HG03039 (cell line): Measurements from ENCODE around the gene DNMBP.
"Not testable (repeated sequence)": the region's sequence is repeated elsewhere in the genome, so short reads cannot be mapped to it uniquely, and the experiment has no call there.

Experiments used
- ATAC-seq: cut with Tn5 transposase; IDR thresholded peaks from one replicate; pipeline ENCODE4 v1.9.1; 2021; ENCODE audit warnings: mild to moderate bottlenecking, moderate library complexity; ENCODE audit not compliant: unreplicated experiment

DNMBP gene

DNA sequence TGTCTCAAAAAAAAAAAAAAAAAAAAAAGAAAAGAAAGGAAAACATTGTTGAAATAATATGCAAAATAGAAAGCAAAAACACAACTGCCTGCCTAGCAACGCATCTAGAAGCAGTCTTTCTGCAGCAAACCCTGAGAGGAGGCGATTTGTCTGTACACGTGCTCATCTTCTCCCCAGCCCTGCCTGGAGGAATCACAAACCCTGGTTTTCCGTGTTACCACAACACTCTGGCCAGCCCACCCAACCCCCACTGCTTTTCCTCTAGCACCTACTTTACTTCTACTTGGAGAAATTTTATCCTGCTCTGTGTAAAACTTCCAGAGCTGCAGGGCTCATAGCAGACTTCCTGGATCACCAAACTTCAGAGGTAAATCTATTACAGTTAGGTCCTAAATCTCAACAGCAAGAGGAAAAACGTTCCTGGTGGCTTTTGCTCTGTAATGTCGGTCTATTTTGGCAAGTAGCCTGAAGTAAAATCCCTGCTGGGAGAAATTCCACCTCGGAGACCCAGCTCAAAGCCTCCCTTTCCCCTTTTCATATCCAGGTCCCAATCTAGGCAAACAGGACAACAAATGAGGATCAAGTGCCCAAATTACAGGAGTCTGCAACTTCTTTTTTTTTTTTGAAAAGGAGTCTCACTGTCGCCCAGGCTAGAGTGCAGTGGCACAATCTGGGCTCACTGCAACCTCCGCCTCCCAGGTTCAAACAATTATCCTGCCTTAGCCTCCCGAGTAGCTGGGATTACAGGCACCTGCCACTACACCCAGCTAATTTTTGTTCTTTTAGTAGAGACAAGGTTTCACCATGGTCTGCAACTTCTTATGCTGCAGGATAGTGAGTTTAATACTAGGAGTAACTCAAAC lies 91.6 kb downstream of the DNMBP start:
- ATAC-seq: no peak

DNA sequence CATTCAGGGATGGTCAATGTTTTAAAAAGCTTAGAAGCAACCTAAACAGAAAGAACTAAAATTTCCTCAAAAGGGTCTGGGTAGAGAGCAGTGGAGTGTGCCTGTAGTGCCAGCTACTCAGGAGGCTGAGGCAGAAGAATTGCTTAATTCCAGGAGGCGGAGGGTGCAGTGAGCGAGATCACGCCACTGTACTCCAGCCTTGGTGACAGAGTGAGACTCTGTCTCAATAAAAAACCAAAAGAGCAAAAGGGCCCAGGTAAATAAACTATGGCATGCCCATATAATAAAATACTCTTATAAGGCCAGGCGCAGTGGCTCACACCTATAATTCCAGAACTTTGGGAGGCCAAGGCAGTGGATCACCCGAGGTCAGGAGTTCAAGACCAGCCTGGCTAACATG lies 93.0 kb downstream of the DNMBP start:
- ATAC-seq: no peak

DNA sequence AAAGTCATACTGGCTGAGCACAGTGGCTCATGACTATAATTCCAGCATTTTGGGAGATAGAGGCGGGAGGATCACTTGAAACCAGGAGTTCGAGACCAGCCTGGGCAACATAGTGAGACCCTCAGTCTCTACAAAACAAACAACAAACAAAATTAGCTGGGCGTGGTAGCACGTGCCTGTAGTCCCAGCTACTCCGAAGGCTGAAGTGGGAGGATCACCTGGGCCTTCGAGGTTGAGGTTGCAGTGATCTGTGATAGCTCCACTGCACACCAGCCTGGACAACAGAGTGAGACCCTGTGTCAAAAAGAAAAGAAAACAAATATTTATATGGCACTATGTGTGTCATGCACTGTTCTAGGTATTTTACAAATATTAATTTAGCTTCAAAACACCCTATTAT lies 94.3 kb downstream of the DNMBP start:
- no peak for ATAC-seq

DNA sequence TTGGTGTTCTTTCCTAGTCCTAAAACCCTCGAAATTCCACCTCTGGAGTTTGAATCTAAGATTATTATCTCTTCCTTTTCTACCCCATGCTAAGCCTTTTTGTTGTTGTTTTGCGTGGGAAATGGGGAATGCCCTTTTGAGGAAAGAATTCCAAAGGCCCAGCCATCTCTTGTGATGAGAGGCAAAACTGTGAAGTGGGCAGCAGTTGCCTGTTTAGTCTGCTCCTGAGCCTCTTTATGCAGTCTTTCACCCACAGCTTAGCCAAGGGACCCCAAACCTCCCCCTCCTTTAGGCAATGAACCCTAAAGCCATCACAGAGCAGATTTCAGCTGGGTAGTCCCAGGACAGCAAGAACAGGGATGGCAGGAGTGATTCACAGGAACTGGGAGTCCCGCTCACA lies 95.5 kb downstream of the DNMBP start:
- no peak for ATAC-seq

DNA sequence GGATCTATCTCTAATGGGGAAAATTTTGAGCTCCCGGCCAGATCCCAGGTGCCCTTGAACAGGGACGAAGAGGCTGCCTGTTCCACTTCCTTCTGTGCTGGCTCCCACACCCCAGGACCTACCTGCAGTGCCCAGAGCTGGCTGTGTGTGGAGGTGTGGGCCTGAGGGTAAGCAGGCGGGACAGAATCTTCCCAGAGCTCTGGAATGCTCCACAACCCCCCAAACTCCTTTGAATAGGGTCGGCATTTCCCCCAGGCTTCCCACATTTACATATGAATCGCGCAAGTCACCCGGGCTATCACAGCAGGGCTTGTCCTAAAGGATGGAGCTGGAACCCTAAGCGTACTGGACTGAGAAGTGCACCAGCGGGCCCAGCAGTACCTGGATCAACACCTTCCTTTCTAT lies 95.9 kb downstream of the DNMBP start:
- ATAC-seq: no peak

DNA sequence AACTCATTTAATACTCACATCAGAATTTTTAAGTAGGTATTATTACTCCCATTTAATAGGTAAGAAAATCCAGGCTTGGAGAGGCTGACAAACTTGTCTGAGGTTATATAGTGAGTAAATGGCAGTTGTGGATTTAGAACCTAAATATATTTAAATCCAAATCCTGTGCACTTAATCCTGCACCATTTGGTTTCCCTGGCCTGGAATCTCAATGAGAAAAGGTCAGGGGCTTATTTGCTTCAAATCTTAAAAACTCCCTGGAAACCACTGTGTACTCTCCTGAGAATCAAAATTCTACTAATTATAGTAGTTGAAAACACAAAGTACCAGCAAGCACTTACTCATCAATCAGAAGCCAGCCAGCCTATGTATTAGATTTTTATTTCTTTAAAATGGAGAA lies 97.7 kb downstream of the DNMBP start:
- no peak for ATAC-seq

DNA sequence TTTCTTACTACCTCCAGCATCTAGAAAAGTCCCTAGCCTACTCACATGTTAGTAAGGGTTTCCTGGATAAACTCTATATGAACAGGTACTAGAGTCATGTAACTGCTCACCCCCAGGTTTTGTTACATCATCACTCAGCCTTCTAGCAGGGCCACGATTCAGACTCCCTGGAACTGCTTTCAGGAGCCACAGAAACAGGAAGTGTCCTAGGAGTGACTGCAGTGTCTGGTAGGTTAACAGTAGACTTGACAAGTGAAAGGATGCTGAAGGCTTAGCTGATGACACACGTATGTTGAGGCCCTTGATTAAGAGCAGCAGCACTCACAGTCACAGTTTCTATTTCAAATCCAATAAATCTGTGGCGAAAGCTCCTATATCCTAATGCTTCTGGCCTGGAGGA lies 101.2 kb downstream of the DNMBP start:
- no peak for ATAC-seq

DNA sequence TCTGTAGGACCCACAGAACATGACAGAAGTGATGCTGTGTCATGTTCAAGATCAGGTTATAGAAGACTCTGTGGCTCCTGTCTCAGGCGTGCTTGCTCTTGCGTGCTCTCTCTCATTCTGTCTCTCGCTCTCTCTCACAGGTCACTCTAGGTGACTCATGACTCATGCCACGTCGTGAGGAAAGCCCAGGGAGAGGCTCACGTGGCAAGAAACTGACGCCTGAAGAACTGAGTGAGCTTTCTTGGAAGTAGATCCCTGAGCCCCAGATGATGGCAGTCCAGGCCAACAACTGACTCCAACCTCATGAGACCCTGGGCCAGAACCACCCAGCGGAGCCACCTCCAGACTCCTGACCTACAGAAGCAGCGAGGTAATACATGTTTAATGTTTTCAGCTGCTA lies 103.3 kb downstream of the DNMBP start:
- ATAC-seq: no peak

DNA sequence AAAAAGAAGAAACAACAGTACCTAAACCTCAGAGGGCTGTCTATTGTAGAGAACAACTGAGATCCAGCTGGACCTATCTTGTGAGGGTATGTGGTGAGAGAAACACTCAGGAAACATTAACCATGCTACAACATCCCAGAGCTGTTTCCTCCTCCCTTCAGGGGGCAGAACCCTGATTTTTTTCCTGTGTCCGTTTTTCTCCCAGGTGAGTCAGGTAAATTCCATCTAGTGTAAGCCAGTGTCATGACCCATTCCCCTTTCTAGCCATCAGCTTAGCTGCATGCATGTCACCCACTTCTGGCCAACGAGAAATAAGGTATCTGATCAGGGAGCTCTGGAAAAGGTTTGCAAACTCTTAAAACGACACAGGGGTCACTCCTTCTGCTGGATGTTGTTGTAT lies 103.8 kb downstream of the DNMBP start:
- ATAC-seq: no peak

DNA sequence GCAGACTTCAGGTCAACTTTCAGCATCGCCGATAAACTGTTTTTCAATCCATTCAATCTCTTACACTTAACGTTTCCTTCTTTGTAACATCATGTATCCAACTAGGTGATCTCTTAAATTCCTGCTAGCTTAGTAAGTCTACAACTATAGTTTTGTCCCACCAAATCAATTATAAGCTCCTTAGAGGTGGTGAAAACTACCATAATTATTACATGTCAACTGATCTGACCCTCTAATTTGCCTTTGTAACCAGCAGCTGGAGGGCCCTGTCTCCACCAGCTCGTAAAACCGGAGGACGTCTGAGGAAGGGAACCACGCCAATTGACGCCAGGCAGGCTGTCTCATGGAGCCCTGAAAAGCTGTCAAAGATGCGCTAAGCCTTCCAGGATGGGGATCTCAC lies 113.9 kb downstream of the DNMBP start:
- ATAC-seq: no peak

DNA sequence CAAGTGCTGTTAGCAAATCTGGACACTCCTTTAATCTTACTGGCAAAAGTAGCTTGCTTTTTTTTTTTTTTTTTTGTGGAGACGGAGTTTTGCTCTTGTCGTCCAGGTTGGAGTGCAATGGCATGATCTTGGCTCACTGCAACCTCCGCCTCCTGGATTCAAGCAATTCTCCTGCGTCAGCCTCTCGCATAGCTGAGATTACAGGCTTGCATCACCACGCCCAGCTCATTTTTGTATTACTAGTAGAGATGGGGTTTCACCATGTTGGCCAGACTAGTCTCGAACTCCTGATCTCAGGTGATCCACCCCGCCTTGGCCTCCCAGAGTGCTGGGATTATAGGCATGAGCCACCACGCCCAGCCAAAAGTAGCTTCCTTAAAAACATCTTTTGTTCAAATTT lies 114.7 kb downstream of the DNMBP start:
- ATAC-seq: not testable (repeated sequence)

DNA sequence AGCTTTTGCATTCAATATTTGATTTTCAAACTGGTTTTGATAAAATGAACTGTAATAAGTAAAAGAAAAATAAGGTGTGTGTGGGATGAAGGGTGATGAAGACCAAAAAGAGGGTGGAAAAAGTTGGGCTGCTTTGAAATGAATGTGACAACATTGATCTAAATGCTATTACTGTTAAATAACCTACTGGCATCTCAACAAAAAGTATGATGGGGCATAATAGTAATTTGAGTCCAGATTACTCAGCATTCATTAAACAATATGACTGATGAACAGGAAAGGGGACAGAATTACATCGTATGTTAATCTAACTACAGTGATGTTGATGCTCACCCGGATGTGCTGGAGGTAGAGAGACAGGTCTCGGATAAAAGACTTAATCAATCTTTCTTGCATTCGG lies 115.1 kb downstream of the DNMBP start:
- ATAC-seq: no peak

DNA sequence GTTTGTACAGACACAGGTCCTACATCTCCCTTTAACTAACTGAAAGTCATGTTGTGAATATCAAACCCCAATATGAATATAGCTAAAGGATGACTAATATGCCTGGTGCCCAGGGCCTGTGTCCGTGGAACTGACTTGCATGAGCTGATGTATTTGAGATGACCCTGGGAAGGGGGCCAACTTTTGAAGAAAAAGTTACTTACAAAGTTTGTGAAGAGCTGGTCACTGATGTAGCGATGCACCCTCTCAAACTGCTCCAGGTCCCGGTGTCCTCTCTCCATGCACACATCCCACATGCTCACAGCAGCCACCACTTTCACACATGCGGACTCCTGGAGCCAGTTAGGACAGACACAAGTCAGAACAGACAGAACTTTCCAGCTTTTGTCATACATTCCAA lies 121.1 kb downstream of the DNMBP start:
- ATAC-seq: no peak

DNA sequence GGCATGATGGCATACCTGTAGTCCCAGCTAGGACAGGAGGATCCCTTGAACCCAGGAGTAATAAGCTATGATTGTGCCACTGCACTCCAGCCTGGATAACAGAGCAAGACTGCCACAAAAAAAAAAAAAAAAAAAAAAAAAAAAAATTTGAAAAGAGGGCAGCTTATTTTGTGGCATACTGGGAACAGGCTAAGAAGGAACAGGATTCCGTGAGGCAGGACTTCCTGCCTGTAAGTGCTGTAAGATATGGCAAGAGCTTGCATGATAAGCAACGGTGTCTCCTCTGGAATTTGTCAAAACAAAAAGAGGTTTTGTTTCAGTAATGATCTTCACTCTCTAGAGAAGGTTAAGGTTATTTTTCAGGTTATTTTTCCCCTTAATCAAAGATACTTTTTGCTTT lies 126.2 kb downstream of the DNMBP start:
- ATAC-seq: no peak

DNA sequence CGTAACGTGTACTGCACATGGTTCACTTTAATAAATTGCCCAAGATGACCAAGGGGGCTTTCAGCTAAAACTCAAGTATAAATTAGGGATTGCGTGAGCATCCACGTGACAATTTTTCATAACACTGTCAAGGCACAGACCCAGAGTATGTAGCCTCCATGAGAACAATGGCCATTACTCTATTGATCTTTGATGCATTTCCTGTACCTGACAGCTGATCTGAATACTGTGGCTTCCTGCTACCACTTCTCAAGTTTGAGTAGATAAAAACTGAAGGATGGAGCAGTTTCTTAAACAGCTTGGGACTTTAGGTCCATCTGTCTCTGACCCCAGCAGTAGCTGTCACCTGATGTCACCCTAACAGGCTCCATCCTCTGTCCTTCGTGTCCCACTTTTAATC lies 128.4 kb downstream of the DNMBP start:
- no peak for ATAC-seq

DNA sequence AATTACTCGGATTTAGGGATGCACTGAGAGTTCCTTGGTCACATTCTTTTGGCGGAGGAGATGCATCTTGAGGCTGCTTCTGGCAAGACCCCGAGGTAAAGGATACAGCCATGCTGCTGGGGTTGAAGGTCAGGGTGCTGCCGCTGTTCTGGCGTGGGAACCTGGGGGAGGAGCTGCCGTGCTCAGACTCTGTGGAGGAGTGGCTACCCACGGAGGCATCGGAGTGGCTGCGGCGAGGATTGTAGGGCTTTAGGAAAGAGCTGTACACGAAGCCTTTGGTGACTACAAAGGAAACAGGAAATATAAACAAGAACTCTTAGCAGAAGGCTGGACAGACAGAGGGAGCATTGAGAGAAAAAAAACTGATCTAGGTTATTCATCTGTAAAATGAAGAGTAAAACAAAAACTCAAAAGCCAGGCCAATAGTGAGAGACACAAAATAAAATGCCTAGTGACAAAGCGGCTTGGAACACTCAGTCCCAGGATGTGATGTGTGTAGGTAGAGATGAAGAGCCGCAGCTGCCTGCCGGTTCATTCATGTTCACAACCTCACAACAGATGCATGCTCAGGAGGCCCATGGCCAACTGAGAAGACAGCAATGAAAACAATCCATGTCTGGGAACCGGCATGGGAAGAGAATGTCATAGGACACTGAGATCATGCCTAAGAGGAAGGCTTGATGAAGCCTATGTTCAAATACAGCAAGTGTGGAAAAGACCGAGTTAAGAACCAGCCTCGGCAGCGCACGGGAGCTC lies 129.5 kb downstream of the DNMBP start:
- no peak for ATAC-seq

DNA sequence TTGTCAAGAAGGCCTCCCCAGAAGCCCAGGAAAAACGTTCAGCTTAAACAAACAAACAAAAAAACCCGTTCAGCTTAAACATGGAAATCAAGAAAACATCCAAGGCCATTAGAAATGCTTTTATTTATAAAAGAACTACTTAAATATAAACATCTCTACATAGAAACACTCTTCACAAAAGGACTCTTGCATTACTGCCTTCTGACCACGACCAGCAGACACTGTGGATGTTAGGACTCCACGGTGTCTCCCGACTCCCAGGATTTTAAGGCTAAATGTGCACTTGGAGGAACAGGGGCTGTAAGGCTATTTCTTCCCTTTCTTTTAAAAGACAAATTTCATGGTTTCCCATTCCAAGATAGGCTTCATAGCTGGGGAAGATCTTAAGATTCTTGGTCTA lies 134.3 kb downstream of the DNMBP start:
- ATAC-seq: no peak

DNA sequence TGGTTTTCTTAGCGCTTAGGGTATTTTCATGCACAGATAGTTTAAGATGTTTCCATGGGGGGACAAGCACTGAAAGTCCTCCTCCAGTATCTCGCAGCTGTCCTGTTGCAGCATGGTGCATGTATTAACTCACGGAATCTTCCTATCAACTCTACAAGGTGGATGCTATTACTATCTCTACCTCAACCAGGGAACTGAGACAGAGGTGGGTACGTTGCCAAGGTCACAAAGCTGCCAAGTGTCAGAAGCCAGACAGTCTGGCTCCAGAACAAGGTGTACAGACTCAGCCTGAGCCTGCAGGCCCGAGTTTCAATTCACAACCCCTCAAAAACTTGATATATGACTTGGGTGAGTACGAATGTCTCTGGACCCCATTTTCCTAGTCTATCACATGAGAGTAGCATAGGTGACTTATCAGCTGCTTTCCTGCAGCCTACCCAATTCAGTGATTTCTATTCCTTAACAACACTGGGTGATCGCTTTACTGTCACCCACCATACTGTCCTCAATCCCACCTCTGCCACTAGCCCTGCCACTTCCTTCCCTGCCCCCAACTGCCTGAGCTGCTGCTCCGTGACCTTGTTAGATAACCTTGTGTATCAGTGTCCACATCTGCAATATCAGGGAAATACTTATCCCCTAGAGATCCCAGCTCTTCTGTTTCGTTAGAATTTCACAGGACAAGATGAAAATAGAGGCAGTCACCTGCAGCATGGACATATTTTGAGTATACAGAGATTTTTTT lies 135.2 kb downstream of the DNMBP start:
- ATAC-seq: no peak

DNA sequence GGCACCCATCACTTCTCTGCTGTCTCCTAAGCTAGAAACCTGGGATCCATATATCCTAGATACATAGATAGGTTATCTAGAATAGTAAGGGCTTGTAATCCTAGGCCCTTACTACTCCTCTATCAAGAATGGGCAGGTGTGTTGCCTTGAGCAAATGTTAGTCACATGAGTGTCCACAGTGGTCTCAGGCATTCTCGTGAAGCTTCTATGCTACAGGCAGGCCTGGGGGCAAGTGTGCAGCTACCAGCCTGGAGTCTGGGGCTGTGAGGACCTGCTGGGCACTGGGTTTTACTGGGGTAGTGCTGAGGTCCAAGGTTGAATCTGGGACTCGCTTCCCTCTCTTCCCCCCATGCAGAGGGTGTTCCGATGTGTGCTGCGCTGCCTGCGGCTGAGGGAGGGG lies 135.9 kb downstream of the DNMBP start:
- ATAC-seq: no peak

DNA sequence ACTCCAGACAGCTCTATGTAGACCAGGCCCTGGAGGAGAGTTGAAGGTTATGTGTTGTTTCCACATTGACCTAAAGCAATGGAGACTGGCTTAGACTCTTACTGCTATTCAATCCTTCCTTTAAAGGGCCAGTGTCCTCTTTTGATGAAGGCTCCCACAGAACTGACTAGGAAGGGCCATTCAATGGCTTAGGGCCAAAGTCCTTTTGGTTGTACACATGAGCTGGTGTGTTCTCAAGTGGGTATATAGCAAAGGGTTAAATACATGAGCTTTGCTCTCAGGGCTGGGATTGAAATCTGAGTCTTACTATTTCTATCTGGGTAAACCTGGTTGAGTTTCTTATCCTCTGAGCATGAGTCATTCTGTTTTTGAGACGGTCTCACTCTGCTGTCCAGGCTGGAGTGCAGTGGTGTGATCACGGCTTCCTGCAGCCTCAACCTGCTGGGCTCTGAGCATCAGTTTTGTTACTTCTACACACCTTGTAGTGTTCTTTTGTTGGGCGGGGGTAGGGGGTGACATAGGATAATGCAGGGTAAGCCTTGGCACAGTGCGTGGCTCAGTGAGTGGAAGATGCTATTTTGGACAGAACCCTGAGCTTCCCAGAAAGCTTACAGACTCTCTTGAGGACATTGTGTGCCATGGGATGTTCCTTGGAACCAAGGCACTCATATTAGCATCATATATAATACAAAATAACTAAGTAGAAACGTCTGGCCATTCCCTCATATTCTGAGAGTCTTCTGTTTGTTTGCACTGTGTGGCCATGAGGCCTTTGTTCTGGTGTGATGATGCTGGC lies 137.2 kb downstream of the DNMBP start:
- ATAC-seq: no peak
